Stimulated activated CD4-positive, alpha-beta T cell treated with anti-CD3 and anti-CD28 coated beads, Interleukin-2, amount 100 ng/mL, for 48 hours (primary cell): ENCODE measurements around the gene AMPD3.
A peak's percentile ranks its signal among the peaks of the same experiment; 100 is the strongest.

ENCODE experiments used
- DNase-seq, 2 donors: peaks; one replicate each; pipeline ENCODE4 v3.0.0-alpha.2; 2020

The AMPD3 gene

GRCh38 chr11:10438458-10438857 is 16.6 kb upstream of the AMPD3 start:
- no peak for DNase-seq

- no peak for DNase-seq
Measured at GRCh38 chr11:10439351-10439750, 15.7 kb upstream of the AMPD3 start.

DNA sequence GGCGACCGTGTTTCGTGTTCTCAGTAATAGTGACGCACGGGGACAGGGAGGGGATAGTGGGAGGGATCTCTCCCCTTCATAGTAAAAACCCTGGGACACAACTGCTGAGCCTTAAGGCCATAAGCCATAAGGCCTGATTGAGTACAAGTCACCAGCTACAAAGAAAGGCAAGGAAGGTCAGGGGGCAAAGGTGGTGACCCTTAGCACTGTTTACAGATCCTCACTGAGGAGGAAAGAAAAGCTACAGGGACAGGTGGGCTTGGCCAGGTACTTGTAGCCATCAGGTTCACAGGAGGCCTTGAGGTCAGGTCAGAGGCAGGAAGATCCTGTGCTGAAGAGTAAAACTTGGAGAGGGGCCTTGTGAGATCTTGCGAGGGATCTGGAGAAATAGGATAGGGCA is 15.1 kb upstream of the AMPD3 start:
- no peak for DNase-seq

DNA sequence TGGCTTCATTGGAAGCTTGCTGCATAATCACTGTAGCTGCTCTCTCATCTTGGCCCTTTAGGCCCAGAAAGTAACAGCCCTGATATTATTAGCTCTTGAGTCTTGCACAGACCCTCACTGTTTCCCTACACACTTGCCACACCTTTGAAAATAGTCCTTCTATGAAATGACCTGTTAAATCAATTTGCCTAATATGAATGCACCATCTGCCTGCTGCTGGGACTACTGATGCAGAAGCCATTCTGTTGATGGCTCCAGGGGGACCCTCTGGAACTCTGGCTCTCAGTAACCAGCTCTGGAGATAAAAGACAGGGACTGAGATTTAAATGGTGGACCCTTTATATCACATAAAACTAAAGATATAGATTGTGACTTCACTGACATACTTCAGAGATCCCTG is 14.7 kb upstream of the AMPD3 start:
- DNase-seq: no peak

GRCh38 chr11:10441091-10441490 is 14.0 kb upstream of the AMPD3 start:
- DNase-seq: no peak

- DNase-seq: no peak
Measured at GRCh38 chr11:10441652-10442503, 13.2 kb upstream of the AMPD3 start.

GRCh38 chr11:10443152-10443551 is 11.9 kb upstream of the AMPD3 start:
- DNase-seq: no peak

- no peak for DNase-seq
Measured at GRCh38 chr11:10443721-10444235, 11.3 kb upstream of the AMPD3 start.

- DNase-seq: no peak
Measured at GRCh38 chr11:10444725-10445315, 10.2 kb upstream of the AMPD3 start.

DNA sequence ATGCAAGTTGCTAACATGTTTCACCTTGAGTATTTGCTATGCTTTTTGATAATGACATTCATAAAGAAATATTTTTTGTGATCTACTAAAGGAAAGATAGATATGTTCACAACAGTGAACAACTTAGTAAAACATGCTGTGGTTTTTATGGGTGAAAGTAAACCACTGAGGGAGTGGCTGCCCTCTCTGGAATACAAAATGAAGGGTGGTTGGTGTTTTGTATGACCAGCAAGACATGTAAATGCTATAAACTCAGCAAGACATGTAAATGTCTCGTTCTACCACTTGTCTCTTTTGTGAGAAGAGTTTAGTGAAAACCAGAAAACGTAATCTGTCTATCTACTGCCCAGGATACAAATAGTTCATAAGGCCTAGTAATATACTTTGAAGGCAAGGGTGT is 7.6 kb upstream of the AMPD3 start:
- DNase-seq: no peak

- DNase-seq: peak; percentile 54 to 55
Measured at GRCh38 chr11:10450462-10451425, 4.3 kb upstream of the AMPD3 start.

DNA sequence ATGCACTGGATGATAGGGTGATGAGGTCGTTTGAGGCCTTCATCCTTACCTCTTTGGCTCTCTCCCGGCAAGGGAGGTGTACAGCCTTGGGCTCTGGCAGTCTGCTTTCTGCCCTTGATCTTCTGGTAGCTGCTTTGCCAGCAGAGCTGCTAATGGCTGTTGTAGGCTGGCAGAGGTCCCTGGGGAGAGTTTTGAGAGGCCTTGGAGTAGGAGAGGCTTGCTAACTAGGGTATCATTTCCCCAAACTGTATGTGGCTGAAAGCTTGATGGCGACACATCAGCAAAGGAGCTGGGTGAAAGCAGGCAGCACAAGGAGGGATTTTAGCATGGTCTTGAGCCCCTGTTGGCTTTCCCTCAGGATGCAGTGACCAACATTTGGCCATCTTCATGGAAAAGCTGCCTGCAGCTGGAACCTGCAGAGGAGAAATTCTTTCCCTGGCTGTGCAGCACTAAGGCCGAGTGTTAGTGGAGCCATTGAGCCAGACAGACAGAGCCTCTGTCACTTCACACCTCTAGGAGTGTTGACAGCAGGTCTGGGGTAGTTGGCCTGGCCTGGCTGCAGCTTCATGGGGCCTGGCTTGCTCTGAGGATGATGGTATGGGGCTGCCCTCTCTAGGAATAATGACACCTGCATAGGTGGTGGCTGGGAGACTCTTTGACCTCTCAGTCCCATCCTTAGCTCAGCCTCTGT is 3.5 kb upstream of the AMPD3 start:
- no peak for DNase-seq

DNA sequence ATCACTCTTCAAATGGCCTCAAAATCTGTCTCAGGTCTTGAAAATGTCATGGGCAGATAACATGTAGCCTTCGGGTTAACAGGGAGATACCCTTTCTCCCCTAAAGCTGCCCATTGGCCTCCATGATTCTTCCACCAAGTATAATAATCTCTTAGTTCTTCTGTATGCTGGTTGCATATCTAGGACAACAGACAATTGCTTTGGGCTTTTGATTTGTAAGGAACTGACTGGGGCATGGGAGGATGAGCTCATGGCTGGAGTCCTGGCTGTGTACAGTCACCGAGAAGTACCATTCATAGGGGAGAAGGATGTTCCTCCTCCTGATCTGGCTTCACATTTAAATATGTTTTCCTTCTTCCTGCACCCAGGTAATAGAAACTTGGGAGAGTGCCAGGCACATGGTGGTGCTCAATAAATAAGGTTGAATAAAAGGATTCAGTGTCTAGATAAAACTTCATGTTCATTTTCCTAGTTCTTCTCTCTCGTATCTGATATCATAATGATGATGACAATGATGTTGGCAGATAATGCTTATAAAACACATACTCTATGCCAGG is 2.8 kb upstream of the AMPD3 start:
- no peak for DNase-seq

- no peak for DNase-seq
Measured at GRCh38 chr11:10453261-10453660, 1.8 kb upstream of the AMPD3 start.

GRCh38 chr11:10455637-10456487 is 798 bp downstream of the AMPD3 start:
- DNase-seq: peak; percentile 61 to 66

GRCh38 chr11:10456519-10456918 is 1.5 kb downstream of the AMPD3 start:
- no peak for DNase-seq

DNA sequence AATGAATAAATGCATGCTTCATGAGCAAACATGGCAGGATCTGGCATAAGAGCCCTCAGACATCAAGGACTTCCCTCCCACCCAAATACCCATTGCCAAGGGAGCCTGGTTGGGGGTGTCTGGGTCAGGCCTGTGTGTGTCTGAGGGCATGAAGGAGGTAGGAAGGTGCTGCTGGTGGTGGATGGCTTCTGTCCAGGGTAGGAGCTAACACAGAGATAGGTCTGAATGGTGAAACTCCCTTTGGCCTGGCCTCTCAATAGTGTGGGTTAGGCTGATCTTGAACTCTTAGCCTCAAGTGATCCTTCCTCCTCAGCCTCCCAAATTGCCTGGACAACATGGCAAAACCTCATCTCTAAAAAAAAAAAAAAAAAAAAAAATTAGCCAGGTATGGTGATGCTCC is 2.8 kb downstream of the AMPD3 start:
- DNase-seq: no peak

GRCh38 chr11:10459029-10459970 is 4.2 kb downstream of the AMPD3 start:
- DNase-seq: peak; percentile 31 to 38

DNA sequence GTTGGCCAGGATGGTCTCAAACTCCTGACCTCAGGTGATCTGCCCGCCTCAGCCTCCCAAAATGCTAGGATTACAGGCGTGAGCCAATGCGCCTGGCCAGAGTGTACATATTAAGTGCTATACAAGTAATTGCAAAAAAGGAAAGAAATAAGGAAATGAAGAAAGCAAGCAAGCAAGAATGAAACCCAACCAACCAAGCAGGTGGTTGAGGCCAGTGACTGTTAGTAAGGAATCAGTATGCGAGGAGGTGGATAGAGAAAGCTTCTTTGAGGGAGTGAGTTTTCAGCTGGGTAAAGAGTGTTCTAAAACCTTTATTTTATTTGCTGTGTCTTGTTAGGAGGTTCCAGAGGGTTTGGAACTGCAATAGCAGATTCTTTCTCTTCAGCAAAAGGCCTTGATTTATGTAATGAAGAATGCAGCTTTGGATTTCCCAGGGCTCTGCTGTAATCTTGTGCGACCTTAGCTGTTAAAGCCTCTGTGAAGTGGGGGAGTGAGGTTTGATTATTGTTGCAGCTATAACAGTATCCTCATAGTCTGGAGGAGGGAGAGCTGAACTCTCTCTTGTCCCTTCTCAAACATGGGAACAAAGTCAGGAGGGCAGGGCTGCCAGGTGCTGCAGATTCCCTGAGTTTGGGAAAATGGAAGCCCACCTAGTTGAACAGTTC is 5.7 kb downstream of the AMPD3 start:
- DNase-seq: no peak
